HG02759 (cell line): Measurements from ENCODE around the gene GPRC5B.

Source experiments
- ATAC-seq: cut with Tn5 transposase; IDR thresholded peaks from one replicate; pipeline ENCODE4 v1.9.1; 2021; ENCODE audit warnings: mild to moderate bottlenecking, moderate library complexity; ENCODE audit not compliant: unreplicated experiment

GPRC5B gene

GRCh38 chr16:19898924-19899604 is 14.4 kb upstream of the GPRC5B start:
- ATAC-seq: no peak

GRCh38 chr16:19898166-19898565 is 13.5 kb upstream of the GPRC5B start:
- no peak for ATAC-seq

DNA sequence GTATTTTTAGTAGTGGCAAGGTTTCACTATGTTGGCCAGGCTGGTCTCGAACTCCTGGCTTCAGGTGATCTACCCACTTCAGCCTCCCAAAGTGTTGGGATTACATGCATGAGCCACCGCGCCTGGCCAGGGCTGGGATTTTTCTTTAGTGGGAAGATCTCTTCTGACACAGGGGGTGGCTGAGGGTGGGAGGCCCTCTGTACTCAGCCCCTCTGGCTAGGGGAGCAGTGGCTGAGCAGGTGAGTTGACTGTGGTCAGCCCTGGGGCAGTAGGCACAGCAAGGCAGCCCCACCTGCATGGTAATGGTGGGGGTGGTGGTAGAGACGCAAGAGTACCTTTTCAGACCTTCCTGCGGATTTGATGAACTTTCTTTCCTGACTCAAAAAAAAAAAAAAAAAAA is 12.3 kb upstream of the GPRC5B start:
- ATAC-seq: no peak

- ATAC-seq: no peak
Measured at GRCh38 chr16:19894586-19894985, 9.9 kb upstream of the GPRC5B start.

- ATAC-seq: no peak
Measured at GRCh38 chr16:19892902-19893301, 8.3 kb upstream of the GPRC5B start.

- no peak for ATAC-seq
Measured at GRCh38 chr16:19890901-19891300, 6.3 kb upstream of the GPRC5B start.

DNA sequence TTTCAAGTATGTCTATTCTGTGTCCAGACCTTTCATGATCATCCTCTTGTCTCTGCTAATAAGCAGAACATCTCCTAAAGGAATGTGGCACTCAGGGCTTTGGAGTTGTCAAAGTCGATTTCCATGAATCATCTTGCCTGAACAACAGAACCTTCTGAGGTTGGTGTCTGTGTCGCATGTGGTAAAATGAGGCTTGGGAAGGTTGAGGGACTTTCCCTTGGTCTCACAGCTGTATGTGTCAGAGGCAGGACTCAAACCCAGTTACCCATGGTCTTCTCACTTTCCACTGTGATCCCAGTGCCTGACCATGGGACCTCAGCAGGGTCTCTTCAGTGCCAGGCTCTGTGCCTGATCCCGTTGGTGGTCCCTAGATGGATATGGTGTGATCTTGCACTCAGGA is 4.2 kb upstream of the GPRC5B start:
- ATAC-seq: no peak

DNA sequence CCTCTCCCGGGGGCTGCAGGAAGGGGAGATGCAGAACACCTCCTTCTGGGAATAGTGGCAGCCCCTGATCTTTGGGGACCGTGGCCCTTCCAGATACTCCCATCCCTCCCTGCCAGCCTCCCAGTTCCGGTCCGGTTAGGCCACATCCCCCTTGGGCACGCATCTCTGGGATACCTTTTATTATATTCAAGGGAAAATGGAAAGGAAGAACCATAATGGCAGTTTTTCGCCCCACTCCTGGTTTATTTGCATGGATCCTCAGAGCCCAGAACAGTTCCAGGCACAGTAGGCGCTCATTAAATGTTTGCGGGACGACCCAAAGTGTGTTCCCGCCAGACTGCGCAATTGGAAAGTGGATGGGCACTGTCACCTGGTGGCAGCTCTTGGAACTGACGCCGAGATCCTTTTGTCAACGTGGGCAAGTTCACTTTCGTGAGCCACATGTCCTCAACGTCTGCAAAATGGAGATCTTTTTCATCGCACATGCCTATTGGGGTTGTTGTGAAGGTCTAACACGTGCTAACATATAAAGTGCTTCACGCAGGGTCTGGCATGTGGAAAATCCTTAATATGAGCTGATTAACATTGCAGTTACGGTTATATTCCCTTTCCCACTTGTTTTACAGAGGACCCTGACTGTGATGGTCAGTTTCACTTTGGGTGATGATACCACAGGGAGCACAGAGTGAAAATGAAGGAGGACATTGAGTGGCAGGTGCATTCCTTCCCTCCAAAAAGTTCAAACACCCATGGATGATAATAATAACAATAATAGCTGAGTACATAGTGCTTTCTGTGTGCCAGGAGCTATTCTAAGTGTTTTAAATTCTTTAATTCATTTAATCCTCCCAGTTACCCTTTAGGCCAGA is 1.7 kb upstream of the GPRC5B start:
- ATAC-seq: peak; percentile 70

GRCh38 chr16:19885451-19886072 is 914 bp upstream of the GPRC5B start:
- ATAC-seq: no peak

DNA sequence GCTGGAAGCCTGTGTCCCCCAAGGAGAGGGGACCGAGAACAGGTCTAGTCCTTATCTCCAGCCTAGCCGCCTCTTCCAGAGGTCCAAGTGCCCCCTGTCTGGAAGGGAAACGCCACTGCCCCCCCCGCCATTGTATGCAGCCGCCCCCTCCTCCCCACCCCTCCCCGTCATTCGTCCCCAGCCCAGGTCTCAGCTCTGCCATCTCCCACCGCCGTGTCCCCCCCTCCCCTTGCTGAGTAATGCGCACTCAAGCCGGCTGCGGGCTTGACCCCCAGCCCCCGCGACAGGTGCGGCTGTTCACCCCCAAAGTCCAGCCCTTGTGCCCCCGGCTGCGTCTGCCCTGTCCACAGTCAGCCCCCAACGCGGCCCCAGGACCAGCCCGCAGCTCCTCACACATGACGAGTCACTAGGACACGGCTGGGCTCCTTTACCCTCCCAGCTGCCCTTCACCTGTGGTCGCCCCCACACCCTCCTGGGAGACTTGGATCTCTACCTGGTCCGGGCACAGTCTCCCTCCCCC is 622 bp downstream of the GPRC5B start:
- ATAC-seq: no peak

- ATAC-seq: no peak
Measured at GRCh38 chr16:19883296-19883965, 1.2 kb downstream of the GPRC5B start.

- no peak for ATAC-seq
Measured at GRCh38 chr16:19882646-19883045, 2.0 kb downstream of the GPRC5B start.

GRCh38 chr16:19882186-19882585 is 2.5 kb downstream of the GPRC5B start:
- no peak for ATAC-seq

- no peak for ATAC-seq
Measured at GRCh38 chr16:19881783-19882182, 2.9 kb downstream of the GPRC5B start.

DNA sequence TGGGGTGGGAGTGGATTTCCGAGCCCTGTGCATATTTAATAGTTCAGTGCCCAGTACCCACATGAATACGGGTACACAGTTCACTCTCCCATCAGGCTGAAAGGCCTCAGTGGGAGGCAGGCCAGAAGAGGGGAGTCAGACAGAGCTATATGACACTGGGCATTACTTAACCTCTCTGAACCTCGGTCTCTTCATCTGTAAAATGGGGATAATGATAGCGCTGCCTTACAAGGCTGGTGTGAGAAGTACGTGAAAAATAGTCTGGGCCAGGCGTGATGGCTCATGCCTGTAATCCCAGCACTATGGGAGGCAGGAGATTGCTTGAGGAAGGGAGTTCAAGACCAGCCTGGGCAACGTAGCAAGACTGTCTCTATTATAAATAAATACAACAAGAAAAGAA is 3.6 kb downstream of the GPRC5B start:
- no peak for ATAC-seq

DNA sequence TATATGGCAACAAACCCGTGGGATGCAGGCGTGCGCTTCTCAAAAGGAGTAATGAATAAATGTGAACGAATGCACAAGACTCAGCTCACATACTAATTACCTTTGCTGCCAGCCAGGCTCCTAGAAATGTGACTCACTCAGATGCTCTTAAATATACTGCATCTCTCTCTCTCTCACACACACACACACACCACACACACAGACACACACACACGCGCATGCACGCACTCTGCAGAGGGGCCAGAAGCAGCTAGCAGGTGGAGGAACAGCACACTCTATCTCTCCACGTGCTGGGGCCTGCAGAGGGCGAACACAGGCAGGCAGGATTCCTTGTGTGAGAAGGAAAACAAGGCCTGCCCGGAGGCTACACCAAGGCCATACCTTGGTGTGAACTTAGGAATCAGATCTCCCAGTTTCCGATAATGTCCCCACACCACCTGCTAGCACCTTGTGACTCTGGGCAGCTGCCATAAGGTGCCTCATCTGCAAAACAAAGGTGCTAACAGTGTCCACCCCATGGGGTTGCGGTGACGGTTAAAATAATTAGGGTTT is 5.3 kb downstream of the GPRC5B start:
- ATAC-seq: no peak

DNA sequence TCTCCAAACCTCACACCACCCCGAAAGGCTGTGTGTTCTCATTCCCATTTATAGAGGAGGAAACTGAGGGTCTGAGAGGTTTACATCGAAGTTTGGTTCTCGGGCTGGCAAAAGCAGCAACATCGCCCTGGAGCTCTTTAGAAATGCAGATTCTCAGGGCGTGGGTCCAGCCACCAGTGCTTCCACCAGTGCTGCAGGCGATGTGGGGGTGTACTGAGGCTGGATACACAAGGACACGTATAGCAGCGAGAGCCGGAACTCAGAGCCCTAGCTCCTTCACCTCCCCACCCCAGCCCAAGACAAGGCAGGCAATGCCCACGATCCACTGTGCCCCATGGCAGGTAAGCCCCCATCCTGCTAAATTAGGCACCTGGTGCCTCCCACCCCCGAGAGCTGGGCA is 5.9 kb downstream of the GPRC5B start:
- no peak for ATAC-seq

DNA sequence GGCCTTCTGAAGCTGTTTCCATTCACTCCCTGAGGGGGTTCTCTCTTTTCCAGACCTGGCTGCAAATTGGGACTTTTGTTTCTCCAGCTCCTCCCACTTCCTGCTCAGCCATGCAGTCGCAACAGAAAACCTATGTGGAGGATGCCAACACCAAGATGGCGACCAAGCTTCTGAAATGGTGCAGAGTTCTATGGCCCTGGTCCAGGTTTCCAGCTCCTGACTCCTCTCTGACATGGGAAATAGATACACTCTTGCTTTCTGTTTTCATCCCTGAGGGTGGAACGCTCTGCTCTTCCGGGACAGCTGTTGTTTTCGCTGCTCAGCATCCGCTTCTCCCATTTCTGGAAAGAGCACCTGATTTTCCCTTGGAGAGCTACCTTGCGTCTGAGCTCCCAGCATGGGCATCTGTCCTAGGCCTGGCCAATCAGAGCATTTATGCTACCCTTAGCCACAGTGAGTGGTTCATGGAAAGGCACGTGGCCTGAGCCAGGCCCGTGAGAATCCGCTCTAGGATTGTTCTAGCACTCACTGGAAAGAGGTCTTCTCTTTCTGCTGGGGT is 8.1 kb downstream of the GPRC5B start:
- ATAC-seq: no peak

GRCh38 chr16:19875900-19876299 is 8.7 kb downstream of the GPRC5B start:
- ATAC-seq: no peak

- ATAC-seq: no peak
Measured at GRCh38 chr16:19874851-19875546, 9.6 kb downstream of the GPRC5B start.
